IMR-90 (cell line): ENCODE results near the gene POLR3GL.

ENCODE experiments used
- BHLHE40 ChIP-seq: fragments of 150-350 bp; IDR thresholded peaks from 2 replicates; pipeline ENCODE4 v1.6.1; 2016; ENCODE audit warnings: mild to moderate bottlenecking, low read depth, low read length
- CEBPB ChIP-seq: IDR thresholded peaks from 2 replicates; pipeline ENCODE4 v1.6.1; 2012; ENCODE audit warnings: low read depth, low read length, improper control_type of control experiment
- CHD1 ChIP-seq: IDR thresholded peaks from 2 replicates; pipeline ENCODE4 v1.6.1; 2012; ENCODE audit warnings: low read depth, low read length, improper control_type of control experiment
- CTCF ChIP-seq: conservative IDR thresholded peaks from 2 replicates; pipeline ENCODE4 v1.5.1; 2012; ENCODE audit warnings: mild to moderate bottlenecking, low read depth, low read length, improper control_type of control experiment
- FOS ChIP-seq: fragments of 150-350 bp; IDR thresholded peaks from 2 replicates; pipeline ENCODE4 v1.6.1; 2016; ENCODE audit warnings: low read depth, low read length
- MAFK ChIP-seq: IDR thresholded peaks from 2 replicates; pipeline ENCODE4 v1.6.1; 2012; ENCODE audit warnings: low read depth, low read length, improper control_type of control experiment
- MAZ ChIP-seq: IDR thresholded peaks from 2 replicates; pipeline ENCODE4 v1.6.1; 2012; ENCODE audit warnings: low read depth, mild to moderate bottlenecking, low read length, improper control_type of control experiment, moderate library complexity, borderline replicate concordance
- MXI1 ChIP-seq: IDR thresholded peaks from 2 replicates; pipeline ENCODE4 v1.6.1; 2012; ENCODE audit warnings: low read depth, mild to moderate bottlenecking, low read length, moderate library complexity, borderline replicate concordance
- POLR2A ChIP-seq: IDR thresholded peaks from 2 replicates; pipeline ENCODE4 v1.6.1; 2012; ENCODE audit warnings: mild to moderate bottlenecking, low read depth, low read length
- RAD21 ChIP-seq: IDR thresholded peaks from 2 replicates; pipeline ENCODE4 v1.6.1; 2012; ENCODE audit warnings: low read length, improper control_type of control experiment
- RCOR1 ChIP-seq: IDR thresholded peaks from 2 replicates; pipeline ENCODE4 v1.6.1; 2012; ENCODE audit warnings: mild to moderate bottlenecking, low read length, improper control_type of control experiment; ENCODE audit not compliant: insufficient replicate concordance
- RFX5 ChIP-seq: IDR thresholded peaks from 2 replicates; pipeline ENCODE4 v1.8.0; 2012; ENCODE audit warnings: low read depth, mild to moderate bottlenecking, low read length, moderate library complexity
- SMC3 ChIP-seq: fragments of 150-350 bp; IDR thresholded peaks from 2 replicates; pipeline ENCODE4 v1.6.1; 2016; ENCODE audit warnings: low read depth, mild to moderate bottlenecking, antibody characterized with exemption, low read length, moderate library complexity
- USF2 ChIP-seq: fragments of 150-350 bp; IDR thresholded peaks from 2 replicates; pipeline ENCODE4 v1.6.1; 2017; ENCODE audit warnings: mild to moderate bottlenecking, antibody characterized with exemption, low read length, low read depth

GRCh38 chr1:145961109-145961424 is 3.4 kb upstream of the POLR3GL start:
- TF ChIP-seq CTCF = no peak
- no peak for TF ChIP-seq SMC3
- no peak for TF ChIP-seq RFX5
- no peak for TF ChIP-seq POLR2A
- TF ChIP-seq CEBPB = no peak
- no peak for TF ChIP-seq FOS
- TF ChIP-seq BHLHE40 = no peak
- TF ChIP-seq MAFK = no peak
- TF ChIP-seq RAD21 = no peak
- no peak for TF ChIP-seq MXI1
- no peak for TF ChIP-seq USF2
- TF ChIP-seq MAZ = no peak
- no peak for TF ChIP-seq CHD1
- no peak for TF ChIP-seq RCOR1
